ENCODE measurements around the gene SOX6. TPM values are rescaled to one million over a fixed set of nuclear protein-coding genes. Genes with fewer than 3 reads are reported as not detected.

Gene SOX6
- total RNA-seq, 1 experiment from 2014 or later, result 5.1 TPM

DNA sequence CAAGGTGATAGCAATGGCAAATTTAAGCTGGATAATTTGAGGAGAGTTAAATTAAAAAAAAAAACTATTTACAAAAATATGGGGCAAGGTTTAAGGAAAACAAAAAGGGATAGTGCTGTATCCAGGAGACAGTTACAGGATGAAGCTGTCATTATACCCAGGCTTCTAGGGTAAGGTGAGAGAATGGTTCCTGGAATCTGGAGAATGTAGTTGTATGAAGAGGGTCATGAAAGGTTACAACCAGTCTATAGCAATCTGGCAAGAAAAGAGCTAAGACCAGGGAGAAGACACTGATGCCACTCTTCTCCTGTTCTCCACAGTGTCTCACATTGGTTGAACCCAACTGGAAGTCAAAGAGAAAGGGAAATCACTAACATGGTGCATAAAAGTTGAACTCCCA is 144.9 kb downstream of the SOX6 start:
- POLR2A ChIA-PET (ENCODE audit: unreplicated experiment), result no interaction called here
- no peak overlapping the region for H3K27ac ChIP-seq
- intact Hi-C loops (cut with micrococcal nuclease; ENCODE audit: unreplicated experiment), result no loop called here
- H3K79me2 ChIP-seq (ENCODE audit: low read depth), result no peaks in the 10 kb centered on the region
- H3K9me3 ChIP-seq (ENCODE audit: insufficient read depth, low read depth), result no peaks in the 10 kb centered on the region
- H3K9me2 ChIP-seq (ENCODE audit: insufficient read depth), result no peaks in the 10 kb centered on the region
- no TSS peak for BruUV-seq (replicated peaks)
- DNase-seq, result no peak
- H3K27me3 ChIP-seq (ENCODE audit: insufficient read depth, low read depth), result no peaks in the 10 kb centered on the region
- H3K36me3 ChIP-seq (ENCODE audit: low read depth), result no peaks in the 10 kb centered on the region
- H3K4me1 ChIP-seq (replicated peaks; ENCODE audit: insufficient read depth), result no peaks in the 10 kb centered on the region
- H4K20me1 ChIP-seq (ENCODE audit: insufficient read depth), result no peaks in the 10 kb centered on the region
- no peak overlapping the region for H3K4me3 ChIP-seq
- TF ChIP-seq, protein P1, sequence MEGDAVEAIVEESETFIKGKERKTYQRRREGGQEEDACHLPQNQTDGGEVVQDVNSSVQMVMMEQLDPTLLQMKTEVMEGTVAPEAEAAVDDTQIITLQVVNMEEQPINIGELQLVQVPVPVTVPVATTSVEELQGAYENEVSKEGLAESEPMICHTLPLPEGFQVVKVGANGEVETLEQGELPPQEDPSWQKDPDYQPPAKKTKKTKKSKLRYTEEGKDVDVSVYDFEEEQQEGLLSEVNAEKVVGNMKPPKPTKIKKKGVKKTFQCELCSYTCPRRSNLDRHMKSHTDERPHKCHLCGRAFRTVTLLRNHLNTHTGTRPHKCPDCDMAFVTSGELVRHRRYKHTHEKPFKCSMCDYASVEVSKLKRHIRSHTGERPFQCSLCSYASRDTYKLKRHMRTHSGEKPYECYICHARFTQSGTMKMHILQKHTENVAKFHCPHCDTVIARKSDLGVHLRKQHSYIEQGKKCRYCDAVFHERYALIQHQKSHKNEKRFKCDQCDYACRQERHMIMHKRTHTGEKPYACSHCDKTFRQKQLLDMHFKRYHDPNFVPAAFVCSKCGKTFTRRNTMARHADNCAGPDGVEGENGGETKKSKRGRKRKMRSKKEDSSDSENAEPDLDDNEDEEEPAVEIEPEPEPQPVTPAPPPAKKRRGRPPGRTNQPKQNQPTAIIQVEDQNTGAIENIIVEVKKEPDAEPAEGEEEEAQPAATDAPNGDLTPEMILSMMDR (conservative IDR thresholded peaks at IDR 0.05), result no peak
- TF ChIP-seq EZH2 (IDR thresholded peaks at IDR 0.05; ENCODE audit: low read depth), result no peak
- CTCF ChIA-PET, result no interaction called here
- no peaks in the 10 kb centered on the region for H3F3A ChIP-seq (ENCODE audit: insufficient read depth, low read depth)
- no peak overlapping the region for H3K4me2 ChIP-seq
- no peak overlapping the region for H2AFZ ChIP-seq

DNA sequence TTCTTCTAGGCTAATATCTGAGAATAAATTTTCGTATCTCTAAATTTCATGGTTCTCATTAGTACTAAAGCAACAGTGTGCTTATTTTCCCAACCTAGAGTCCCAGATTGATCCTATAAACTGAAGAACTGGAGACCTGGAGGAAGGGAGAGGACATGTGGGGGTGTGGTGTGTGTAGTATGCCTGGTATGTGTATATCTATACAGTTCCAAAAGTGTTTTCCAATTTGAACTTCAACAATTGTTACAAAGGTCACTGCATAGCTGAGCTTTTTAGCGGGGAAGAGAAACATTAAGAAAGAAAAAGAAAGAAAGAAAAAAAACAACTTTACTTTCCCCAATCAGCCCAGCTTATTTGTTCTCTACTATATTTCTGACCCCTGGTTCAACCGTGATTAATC is 152.1 kb downstream of the SOX6 start:
- Histone ChIP-seq H3K4me3 (no peak overlapping the region), H3K4me1 (replicated peaks; ENCODE audit: insufficient read depth) (no peaks in the 10 kb centered on the region), H3K27ac (no peak overlapping the region), H4K20me1 (ENCODE audit: insufficient read depth) (no peaks in the 10 kb centered on the region), H3K36me3 (ENCODE audit: low read depth) (no peaks in the 10 kb centered on the region), H3K4me2 (no peak overlapping the region), H2AFZ (no peak overlapping the region), H3K9me2 (ENCODE audit: insufficient read depth) (no peaks in the 10 kb centered on the region), H3F3A (ENCODE audit: insufficient read depth, low read depth) (no peaks in the 10 kb centered on the region), H3K27me3 (ENCODE audit: insufficient read depth, low read depth) (no peaks in the 10 kb centered on the region), H3K9me3 (ENCODE audit: insufficient read depth, low read depth) (no peaks in the 10 kb centered on the region; the same call in 1 of the 2 replicates), H3K79me2 (ENCODE audit: low read depth) (no peaks in the 10 kb centered on the region)
- no TSS peak for BruUV-seq (replicated peaks)
- no peak for DNase-seq
- intact Hi-C loops (cut with micrococcal nuclease; ENCODE audit: unreplicated experiment), result no loop called here
- CTCF ChIA-PET, result no interaction called here
- no peak for TF ChIP-seq EZH2 (IDR thresholded peaks at IDR 0.05; ENCODE audit: low read depth)
- TF ChIP-seq, protein P1 (conservative IDR thresholded peaks at IDR 0.05), result no peak
- POLR2A ChIA-PET (ENCODE audit: unreplicated experiment), result no interaction called here

DNA sequence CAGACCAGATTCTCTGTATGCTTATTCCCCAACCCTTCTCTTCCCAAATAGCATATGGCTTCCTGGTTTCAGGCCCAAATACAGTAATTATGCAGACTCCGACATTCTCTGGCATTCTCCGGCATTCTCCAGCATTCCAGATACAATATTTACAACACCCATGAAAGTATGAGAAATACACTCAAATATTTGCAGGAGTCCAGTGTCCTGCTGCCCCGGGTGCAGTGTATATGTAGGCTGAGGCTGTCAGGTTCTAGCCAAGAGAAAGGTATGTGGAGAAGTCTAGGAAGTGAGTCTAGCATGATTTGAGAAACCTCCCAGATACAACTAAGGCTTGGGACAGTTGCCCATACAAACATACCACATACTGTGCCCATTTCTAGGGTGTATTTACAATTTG is 160.7 kb downstream of the SOX6 start:
- H3K79me2 ChIP-seq (ENCODE audit: low read depth), result no peaks in the 10 kb centered on the region
- intact Hi-C loops (cut with micrococcal nuclease; ENCODE audit: unreplicated experiment), result no loop called here
- H3F3A ChIP-seq (ENCODE audit: insufficient read depth, low read depth), result no peaks in the 10 kb centered on the region
- no peaks in the 10 kb centered on the region for H3K4me1 ChIP-seq (replicated peaks; ENCODE audit: insufficient read depth)
- H3K9me2 ChIP-seq (ENCODE audit: insufficient read depth), result no peaks in the 10 kb centered on the region
- no TSS peak for BruUV-seq (replicated peaks)
- no peaks in the 10 kb centered on the region for H3K27me3 ChIP-seq (ENCODE audit: insufficient read depth, low read depth)
- ChIA-PET CTCF (no interaction called here), POLR2A (ENCODE audit: unreplicated experiment) (no interaction called here)
- H3K4me2 ChIP-seq, result no peak overlapping the region
- no peaks in the 10 kb centered on the region for H3K36me3 ChIP-seq (ENCODE audit: low read depth)
- no peaks in the 10 kb centered on the region for H3K9me3 ChIP-seq (ENCODE audit: insufficient read depth, low read depth)
- no peak overlapping the region for H2AFZ ChIP-seq
- TF ChIP-seq, protein P1 (conservative IDR thresholded peaks at IDR 0.05), result no peak
- H3K27ac ChIP-seq, result no peak overlapping the region
- no peak overlapping the region for H3K4me3 ChIP-seq
- DNase-seq, result no peak
- H4K20me1 ChIP-seq (ENCODE audit: insufficient read depth), result no peaks in the 10 kb centered on the region
